Sigmoid colon (tissue), 4 donors: ENCODE data around the gene CLMN.
A peak's percentile ranks its signal among the peaks of the same experiment; 100 is the strongest.

ENCODE experiments used
- CTCF ChIP-seq, 4 experiments: fragments of 450-650 bp in 3 of 4; fragments of 200-600 bp in 1 of 4; IDR thresholded peaks; one replicate each; pipeline ENCODE4 v1.5.1; 2016 to 2019; ENCODE audit warnings: antibody characterized with exemption in 4 of 4, mild to moderate bottlenecking in 3 of 4, moderate library complexity in 2 of 4
- EP300 ChIP-seq, 4 donors: sonication (generic); formaldehyde crosslinking; IDR thresholded peaks; one replicate each; pipeline ENCODE4 v1.6.1; 2017; ENCODE audit warnings: antibody characterized with exemption in 4 of 4
- POLR2AphosphoS5 ChIP-seq, 4 donors: sonication (generic); formaldehyde crosslinking; IDR thresholded peaks; one replicate each; pipeline ENCODE4 v1.6.1; 2017; ENCODE audit warnings: antibody characterized with exemption in 4 of 4

- no peak for TF ChIP-seq CTCF (IDR thresholded peaks at IDR 0.05)
- peak in 1 of 4 donors; percentile 28 for TF ChIP-seq EP300 (IDR thresholded peaks at IDR 0.05)
- peak in 2 of 4 donors; percentile 16 to 69 for TF ChIP-seq POLR2AphosphoS5 (IDR thresholded peaks at IDR 0.05)
Observed at GRCh38 chr14:95140060-95140858, 179.4 kb downstream of the CLMN start.
